Retinal pigment epithelial cell (primary cell): ENCODE measurements around the gene MEF2A.

Experiments used
- DNase-seq: peaks from one replicate; pipeline ENCODE4 v3.0.0-alpha.2; 2010; ENCODE audit warnings: low read depth
- H3K4me3 ChIP-seq: 2 replicates; pipeline ENCODE4 v1.5.1; 2011; ENCODE audit warnings: mild to moderate bottlenecking, low read length, control low read depth, moderate library complexity
- TF ChIP-seq, protein P1 (sequence below): conservative IDR thresholded peaks from 2 replicates; pipeline ENCODE4 v1.5.1; 2011; ENCODE audit warnings: low read depth, low read length, control low read depth, inconsistent platforms

The MEF2A gene

DNA sequence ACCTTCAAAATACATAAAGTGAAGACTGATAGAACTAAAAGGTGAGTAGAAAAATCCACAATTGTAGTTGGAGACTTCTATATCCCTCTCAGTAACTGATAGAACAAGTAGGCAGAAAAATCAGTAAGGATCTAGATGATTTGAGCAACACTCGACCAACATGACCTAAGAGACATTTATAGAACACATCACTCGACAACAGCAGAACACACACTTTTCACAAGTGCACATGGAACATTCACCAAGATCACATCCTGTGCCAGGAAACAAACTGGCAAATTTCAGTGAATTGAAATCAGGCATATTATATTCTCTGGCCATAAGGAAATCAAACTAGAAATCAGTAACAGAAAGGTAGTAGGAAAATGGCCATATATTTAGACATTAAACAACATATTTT lies 130.3 kb downstream of the MEF2A start:
- no peak for DNase-seq
- H3K4me3 ChIP-seq: no peak overlapping the region
- TF ChIP-seq, protein P1, sequence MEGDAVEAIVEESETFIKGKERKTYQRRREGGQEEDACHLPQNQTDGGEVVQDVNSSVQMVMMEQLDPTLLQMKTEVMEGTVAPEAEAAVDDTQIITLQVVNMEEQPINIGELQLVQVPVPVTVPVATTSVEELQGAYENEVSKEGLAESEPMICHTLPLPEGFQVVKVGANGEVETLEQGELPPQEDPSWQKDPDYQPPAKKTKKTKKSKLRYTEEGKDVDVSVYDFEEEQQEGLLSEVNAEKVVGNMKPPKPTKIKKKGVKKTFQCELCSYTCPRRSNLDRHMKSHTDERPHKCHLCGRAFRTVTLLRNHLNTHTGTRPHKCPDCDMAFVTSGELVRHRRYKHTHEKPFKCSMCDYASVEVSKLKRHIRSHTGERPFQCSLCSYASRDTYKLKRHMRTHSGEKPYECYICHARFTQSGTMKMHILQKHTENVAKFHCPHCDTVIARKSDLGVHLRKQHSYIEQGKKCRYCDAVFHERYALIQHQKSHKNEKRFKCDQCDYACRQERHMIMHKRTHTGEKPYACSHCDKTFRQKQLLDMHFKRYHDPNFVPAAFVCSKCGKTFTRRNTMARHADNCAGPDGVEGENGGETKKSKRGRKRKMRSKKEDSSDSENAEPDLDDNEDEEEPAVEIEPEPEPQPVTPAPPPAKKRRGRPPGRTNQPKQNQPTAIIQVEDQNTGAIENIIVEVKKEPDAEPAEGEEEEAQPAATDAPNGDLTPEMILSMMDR: no peak

DNA sequence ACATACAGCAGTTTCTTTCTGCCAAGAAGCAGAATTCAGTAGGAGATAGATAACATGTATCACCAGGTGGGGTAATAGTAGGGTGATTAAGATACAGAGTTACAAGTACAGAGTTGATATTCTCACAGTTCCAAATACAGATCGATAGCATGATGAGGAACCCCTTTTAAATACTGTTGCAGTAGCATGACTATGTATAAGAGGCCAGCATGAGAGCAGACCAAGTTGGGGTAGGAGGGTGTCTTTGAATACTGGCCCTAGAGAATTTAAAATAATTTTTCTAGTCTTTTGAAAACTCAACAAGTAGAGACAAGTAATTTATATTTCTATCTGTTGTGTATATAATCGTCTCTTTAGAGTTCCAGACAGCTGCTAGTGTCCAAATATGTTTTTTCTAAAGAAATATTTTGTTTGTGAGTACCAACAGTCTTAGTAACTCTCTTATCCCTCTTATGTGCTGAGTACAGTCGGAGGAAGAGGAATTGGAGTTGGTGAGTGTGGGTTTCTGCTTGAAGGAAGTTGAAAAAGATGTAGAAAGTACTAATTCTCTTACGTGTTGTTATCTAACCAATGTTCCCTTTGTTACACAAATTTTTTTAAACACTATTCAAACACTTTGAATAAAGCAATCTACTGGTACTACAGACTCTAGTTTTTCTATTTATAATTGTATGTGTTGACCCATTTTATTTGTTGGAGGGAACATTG lies 137.3 kb downstream of the MEF2A start:
- DNase-seq: no peak
- TF ChIP-seq, protein P1: no peak
- no peak overlapping the region for H3K4me3 ChIP-seq

DNA sequence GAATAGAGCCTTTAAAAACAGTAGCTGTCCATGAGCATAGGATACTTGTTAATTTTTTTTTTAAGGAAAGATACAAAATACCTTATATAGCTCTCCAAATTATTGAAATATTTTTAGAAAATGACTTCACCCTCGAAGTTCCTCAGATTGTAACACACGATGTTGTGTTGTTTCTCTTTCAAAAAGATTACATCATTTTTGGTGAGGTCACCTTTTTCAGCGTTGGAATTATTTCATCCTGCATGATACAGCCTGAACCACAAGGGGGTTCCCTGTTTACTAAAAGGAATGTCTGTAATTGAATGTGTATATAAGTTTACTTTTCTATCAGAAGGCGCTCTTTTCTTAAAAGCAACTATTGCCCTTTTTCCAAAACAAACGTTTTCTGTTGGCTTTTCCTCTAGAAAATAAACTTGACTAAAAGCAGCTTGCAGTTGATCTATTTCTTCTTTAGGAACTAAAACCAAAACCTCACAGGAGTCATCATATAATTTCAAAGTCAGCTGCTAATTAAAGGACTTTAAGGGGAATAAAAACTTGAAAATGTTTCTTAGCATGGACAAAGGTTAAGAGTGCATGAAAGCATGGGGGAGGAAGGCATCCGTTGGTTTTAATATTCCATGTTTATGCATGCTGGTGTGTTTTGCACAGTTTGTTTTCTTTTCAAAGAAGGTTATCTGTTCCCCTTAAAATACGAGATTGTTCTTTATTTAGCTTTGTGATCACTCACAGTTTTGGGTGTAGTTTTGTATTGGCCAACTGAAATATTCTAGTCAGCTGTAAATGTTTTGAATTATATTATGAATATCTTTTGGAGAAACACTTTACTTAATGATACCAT lies 138.0 kb downstream of the MEF2A start:
- TF ChIP-seq, protein P1: peak; percentile 69
- DNase-seq: peak; percentile 58
- H3K4me3 ChIP-seq: no peak overlapping the region

DNA sequence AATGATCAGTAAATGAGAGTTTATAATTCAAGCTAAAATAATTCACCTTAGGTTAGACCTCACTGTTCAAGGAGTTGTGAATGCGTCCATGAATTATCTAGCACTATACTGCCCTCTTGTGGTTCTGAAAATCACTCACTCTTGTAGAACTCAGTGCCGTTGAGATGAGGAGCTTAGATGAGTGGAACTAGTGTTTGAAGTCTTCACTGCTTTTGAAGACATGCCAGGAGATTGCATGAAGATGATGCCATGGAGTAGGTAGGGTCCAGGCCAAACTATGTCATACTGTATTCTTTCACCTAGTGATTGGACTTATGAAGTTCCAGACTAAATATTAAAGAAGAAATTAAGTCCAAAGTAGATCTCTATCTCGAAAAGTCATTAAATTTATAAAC lies 138.7 kb downstream of the MEF2A start:
- TF ChIP-seq, protein P1: peak; percentile 72
- no peak overlapping the region for H3K4me3 ChIP-seq
- DNase-seq: peak; percentile 53

DNA sequence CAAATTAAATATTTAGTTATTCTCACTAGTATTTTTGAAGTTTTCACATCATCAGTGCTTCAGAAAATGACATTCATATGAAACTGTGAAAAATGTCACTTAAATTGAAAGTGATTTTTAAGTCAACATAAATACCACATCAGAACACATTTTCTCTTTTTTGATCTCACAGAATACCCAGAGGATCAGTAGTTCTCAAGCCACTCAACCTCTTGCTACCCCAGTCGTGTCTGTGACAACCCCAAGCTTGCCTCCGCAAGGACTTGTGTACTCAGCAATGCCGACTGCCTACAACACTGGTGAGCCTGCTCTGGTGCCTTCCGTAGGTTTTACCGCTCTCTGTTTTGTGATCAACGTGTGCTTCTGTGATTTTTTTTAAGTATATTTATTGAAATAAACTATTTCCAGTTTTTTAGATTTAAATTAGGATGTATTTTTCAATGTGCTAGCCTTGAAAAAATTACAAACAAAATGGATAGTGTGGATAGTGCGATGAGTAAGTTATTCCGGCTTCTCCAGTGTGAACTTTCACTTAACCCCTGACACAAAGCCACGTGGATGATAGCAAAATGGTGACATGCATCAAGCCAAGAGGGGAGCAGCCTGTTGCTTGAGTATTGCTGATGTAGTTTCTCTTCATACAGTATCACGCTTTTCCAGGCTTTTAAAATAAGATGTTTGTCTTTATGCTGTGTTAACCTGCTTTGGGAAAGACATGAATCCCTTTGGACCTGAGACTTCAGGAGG lies 140.9 kb downstream of the MEF2A start:
- H3K4me3 ChIP-seq: no peak overlapping the region

DNA sequence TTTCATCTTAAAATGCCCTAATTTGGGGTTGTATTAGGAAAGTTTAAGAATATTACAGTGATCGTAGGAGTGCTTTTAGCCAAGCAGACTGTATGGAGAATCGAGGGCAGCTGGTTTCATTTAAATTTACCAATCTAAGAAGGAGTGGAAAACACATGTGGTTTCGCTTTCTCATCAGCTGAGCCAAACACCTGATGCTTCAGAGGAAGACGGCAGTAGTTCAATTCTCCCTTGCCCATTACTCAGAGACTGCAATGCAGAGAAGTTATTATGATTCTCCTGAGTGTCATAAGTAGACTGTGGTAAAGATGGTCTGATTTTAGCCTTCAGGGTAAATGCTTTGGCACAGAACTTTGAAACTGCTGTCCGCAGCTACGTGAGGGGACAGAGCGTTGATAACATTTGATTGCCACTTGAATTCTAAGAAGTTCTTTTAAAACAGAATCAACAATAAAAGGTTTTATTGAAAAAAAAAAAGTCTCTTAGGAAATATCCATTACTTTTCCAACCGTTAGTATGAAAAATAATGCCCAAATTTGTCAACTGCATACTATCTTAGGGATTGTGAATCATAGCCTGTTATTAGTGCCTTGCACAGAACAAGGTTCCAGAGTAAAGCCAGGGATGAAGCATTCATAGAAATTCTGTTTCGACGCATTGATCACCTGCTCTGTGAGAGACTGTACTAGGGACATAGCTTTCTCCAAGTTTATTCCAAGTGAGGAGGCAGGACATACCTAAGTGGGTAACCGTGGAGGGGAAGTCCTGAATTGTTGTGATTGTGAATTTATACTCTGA lies 141.9 kb downstream of the MEF2A start:
- TF ChIP-seq, protein P1: no peak
- no peak overlapping the region for H3K4me3 ChIP-seq
- DNase-seq: no peak

More for the DNA sequence above, 140.9 kb downstream of the MEF2A start:
- no peak for DNase-seq
- TF ChIP-seq, protein P1: no peak
